ENCODE results near the gene GJA3. TPM values are rescaled to one million over a fixed set of nuclear protein-coding genes. Genes with fewer than 3 reads are reported as not detected.

Gene GJA3
- total RNA-seq, 1 experiment from 2014 or later = 0.03 TPM

- peak; percentile 80 for DNase-seq
- Histone ChIP-seq H3K27me3 (ENCODE audit: control insufficient read depth, insufficient read depth, low read length) (peaks cover 3% of the 10 kb centered on the region; the same call in 1 of the 2 replicates), H3K36me3 (replicated peaks; ENCODE audit: control insufficient read depth, insufficient read depth, low read length) (no peaks in the 10 kb centered on the region), H3K4me3 (ENCODE audit: insufficient read depth, low read depth, low read length) (peak overlapping the region; percentile 65)
These were observed 42.3 kb downstream of the GJA3 start for GRCh38 chr13:20118268-20119140.

DNA sequence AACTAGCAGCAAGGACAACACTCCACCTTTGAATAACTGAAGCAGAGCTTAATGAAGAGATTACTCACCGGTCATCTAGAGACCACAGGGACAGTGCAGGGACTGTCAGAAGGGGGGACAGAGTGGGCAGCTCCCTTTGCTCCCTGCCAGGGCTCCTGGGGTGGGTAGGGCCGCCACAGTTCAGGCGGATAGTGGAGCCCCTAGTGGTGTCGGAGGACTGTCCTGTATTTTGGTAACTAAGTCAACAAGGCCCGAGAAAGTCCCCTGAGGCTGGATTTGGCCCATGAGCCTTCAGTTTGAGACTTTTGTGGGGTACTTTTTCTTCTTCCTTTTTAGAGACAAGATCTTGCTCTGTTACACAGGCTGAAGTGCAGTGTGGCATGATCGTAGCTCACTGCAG, 44.6 kb downstream of the GJA3 start:
- Histone ChIP-seq H3K4me3 (ENCODE audit: insufficient read depth, low read depth, low read length) (no peak overlapping the region), H3K27me3 (ENCODE audit: control insufficient read depth, insufficient read depth, low read length) (peaks cover 3% of the 10 kb centered on the region; the same call in 1 of the 2 replicates), H3K36me3 (replicated peaks; ENCODE audit: control insufficient read depth, insufficient read depth, low read length) (no peaks in the 10 kb centered on the region)
- peak; percentile 58 for DNase-seq

DNA sequence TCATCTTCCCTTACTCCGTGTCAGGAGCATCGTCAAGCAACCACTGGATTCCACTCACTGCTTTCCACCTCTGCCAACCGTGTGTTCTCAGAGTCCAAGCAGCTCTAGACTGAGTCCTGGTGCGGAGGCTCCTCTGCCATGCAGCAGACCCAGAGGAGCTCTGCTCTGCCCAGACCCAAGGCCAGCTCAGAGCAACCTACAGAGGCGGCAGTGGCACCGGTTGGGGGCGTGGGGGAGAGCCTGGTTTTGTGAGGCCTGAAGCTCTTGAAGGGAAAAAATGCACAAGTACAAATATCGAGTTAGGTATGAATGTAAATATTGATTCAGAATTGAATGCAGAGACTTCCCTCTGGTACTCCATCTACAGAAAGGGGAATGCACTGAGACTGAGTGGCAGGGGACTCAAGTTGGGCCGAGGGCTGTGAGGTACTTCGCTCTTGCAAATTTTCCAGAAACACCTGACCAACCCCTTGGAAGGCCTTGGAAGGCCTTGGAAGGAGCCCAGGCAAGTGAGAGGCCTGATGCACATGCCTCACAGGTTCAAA, 46.7 kb downstream of the GJA3 start:
- no peak for DNase-seq
- H3K4me3 ChIP-seq (ENCODE audit: insufficient read depth, low read depth, low read length) = no peak overlapping the region
- peaks cover 3% of the 10 kb centered on the region; the same call in 1 of the 2 replicates for H3K27me3 ChIP-seq (ENCODE audit: control insufficient read depth, insufficient read depth, low read length)
- no peaks in the 10 kb centered on the region for H3K36me3 ChIP-seq (replicated peaks; ENCODE audit: control insufficient read depth, insufficient read depth, low read length)

GRCh38 chr13:20109037-20109436, 51.8 kb downstream of the GJA3 start:
- Histone ChIP-seq H3K27me3 (ENCODE audit: control insufficient read depth, insufficient read depth, low read length) (no peaks in the 10 kb centered on the region), H3K4me3 (ENCODE audit: insufficient read depth, low read depth, low read length) (no peak overlapping the region), H3K36me3 (replicated peaks; ENCODE audit: control insufficient read depth, insufficient read depth, low read length) (no peaks in the 10 kb centered on the region)
- no peak for DNase-seq

DNA sequence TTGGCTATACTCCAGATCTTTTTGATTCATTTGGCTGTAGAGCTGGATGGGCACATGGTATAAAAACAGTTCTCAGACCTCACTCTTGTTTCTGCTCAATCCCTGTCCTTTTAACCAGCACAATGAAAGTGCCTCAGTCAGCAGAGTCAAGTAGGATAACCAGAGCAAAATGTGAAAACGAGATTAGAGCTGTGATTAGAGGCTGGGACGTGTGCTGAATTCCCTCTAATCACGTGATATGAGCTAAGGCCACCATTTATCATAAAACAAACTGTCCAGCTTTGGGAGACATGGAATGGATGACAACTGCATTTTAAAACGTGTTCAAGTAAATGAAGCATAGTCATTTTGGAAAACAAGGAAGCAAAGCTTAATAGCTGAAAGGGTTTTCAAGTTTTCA, 54.1 kb downstream of the GJA3 start:
- peak; percentile 21 for DNase-seq
- Histone ChIP-seq H3K4me3 (ENCODE audit: insufficient read depth, low read depth, low read length) (no peak overlapping the region), H3K27me3 (ENCODE audit: control insufficient read depth, insufficient read depth, low read length) (no peaks in the 10 kb centered on the region), H3K36me3 (replicated peaks; ENCODE audit: control insufficient read depth, insufficient read depth, low read length) (no peaks in the 10 kb centered on the region)

DNA sequence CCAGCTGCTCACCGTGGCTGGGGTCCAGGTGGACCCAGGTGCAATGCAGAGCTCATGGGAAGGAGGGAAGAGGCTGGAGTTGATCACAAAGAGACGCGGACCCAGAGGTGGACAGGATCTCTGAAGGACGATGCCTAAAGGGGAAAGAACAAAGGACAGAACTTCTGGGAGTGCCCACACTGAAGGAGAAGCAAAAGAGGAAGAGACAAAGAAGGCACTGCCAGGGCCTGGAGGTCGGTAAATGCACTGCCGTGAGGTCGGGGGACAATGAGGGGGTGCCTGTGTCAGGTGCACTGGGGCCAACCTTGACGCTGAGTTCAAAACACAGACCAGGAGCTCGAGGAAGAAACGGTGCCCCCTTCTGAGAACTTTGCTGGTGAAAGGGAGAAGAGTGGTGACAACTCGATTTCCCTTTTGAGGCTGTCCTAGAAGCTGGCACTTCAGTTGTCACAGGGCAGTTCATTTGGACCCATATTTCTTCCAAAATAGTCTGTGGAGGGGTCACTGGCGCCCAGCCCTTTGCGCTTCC, 55.6 kb downstream of the GJA3 start:
- Histone ChIP-seq H3K27me3 (ENCODE audit: control insufficient read depth, insufficient read depth, low read length) (no peaks in the 10 kb centered on the region), H3K36me3 (replicated peaks; ENCODE audit: control insufficient read depth, insufficient read depth, low read length) (no peaks in the 10 kb centered on the region), H3K4me3 (ENCODE audit: insufficient read depth, low read depth, low read length) (no peak overlapping the region)
- DNase-seq = peak; percentile 8

- Histone ChIP-seq H3K36me3 (replicated peaks; ENCODE audit: control insufficient read depth, insufficient read depth, low read length) (no peaks in the 10 kb centered on the region), H3K4me3 (ENCODE audit: insufficient read depth, low read depth, low read length) (no peak overlapping the region), H3K27me3 (ENCODE audit: control insufficient read depth, insufficient read depth, low read length) (no peaks in the 10 kb centered on the region)
- no peak for DNase-seq
These were observed 58.2 kb downstream of the GJA3 start for GRCh38 chr13:20102525-20103180.

- Histone ChIP-seq H3K4me3 (ENCODE audit: insufficient read depth, low read depth, low read length) (no peak overlapping the region), H3K27me3 (ENCODE audit: control insufficient read depth, insufficient read depth, low read length) (no peaks in the 10 kb centered on the region), H3K36me3 (replicated peaks; ENCODE audit: control insufficient read depth, insufficient read depth, low read length) (no peaks in the 10 kb centered on the region)
- peak; percentile 9 for DNase-seq
These were observed 59.2 kb downstream of the GJA3 start for GRCh38 chr13:20101467-20102316.

GRCh38 chr13:20099319-20099718, 61.5 kb downstream of the GJA3 start:
- no peak overlapping the region for H3K4me3 ChIP-seq (ENCODE audit: insufficient read depth, low read depth, low read length)
- DNase-seq = peak; percentile 82
- H3K36me3 ChIP-seq (replicated peaks; ENCODE audit: control insufficient read depth, insufficient read depth, low read length) = no peaks in the 10 kb centered on the region
- no peaks in the 10 kb centered on the region for H3K27me3 ChIP-seq (ENCODE audit: control insufficient read depth, insufficient read depth, low read length)

GRCh38 chr13:20093951-20094350, 66.9 kb downstream of the GJA3 start:
- Histone ChIP-seq H3K36me3 (replicated peaks; ENCODE audit: control insufficient read depth, insufficient read depth, low read length) (no peaks in the 10 kb centered on the region), H3K4me3 (ENCODE audit: insufficient read depth, low read depth, low read length) (no peak overlapping the region), H3K27me3 (ENCODE audit: control insufficient read depth, insufficient read depth, low read length) (no peaks in the 10 kb centered on the region)
- no peak for DNase-seq

DNA sequence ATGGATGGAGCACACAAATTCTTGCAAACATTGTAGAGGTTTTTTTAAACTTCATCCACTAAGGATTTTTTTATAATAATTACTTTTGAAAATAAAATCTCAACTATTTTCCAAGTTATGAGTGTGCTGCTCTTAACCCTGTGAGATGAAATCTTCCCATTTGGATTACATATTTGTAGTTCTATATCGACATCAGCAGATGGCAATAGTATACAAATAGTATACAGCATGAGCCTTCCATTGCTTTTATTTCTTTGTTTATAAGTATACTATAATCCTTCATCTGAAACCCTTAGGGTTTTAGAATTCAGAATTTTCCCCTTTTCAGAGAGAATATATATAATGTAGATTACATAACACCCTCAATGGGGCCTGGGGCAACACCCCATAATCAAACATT, 70.5 kb downstream of the GJA3 start:
- peaks cover 2% of the 10 kb centered on the region for H3K36me3 ChIP-seq (replicated peaks; ENCODE audit: control insufficient read depth, insufficient read depth, low read length)
- H3K27me3 ChIP-seq (ENCODE audit: control insufficient read depth, insufficient read depth, low read length) = no peaks in the 10 kb centered on the region
- no peak for DNase-seq
- no peak overlapping the region for H3K4me3 ChIP-seq (ENCODE audit: insufficient read depth, low read depth, low read length)
